ENCODE data around the gene PER1. TPM values are rescaled to one million over a fixed set of nuclear protein-coding genes. Genes with fewer than 3 reads are reported as not detected.

Gene PER1
- total RNA-seq, 2 experiments from 2014 or later, result 15.4 to 48.0 TPM

DNA sequence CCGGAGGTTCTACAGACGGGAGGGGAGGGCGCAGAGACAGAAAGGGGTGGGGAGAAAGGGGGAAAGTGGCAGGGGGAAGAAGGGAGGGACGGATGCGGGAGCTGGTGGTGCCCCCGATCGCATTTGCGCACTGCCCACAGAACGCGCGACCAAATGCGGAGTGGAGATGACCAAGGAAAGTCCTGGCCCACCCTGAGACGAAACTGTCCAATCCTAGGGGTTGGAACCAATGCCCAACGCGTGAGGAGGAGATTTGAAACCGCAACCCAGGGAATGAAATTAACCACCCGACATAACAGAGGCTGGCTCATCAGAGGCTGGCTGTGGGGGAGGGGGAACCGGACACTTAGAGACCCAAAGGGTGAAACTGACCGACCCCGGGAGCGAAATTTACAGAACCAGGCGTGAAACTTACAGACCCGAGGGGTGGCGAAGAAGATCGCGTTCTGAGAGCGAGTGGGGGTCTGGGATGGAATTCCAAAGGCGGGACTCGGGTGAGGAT, 29.7 kb downstream of the PER1 start:
- intact Hi-C loops (cut with micrococcal nuclease; ENCODE audit: unreplicated experiment), result loop anchor here (5.0 kb wide), 2 partner anchors 165 to 285 kb away; partner anchors contain the start of gene RANGRF
- DNase-seq (ENCODE audit: low spot score), result no peak
- CTCF ChIA-PET (ENCODE audit: unreplicated experiment), result interaction anchor here (0.6 kb wide), 1 partner anchor 34 kb away, joined by 3 read pairs; no protein-coding TSS in a partner anchor
- H3K4me3 ChIP-seq (ENCODE audit: low read depth, low read length, poor library complexity, severe bottlenecking), result peak overlapping the region; percentile 79
- no TSS peak for BruUV-seq (replicated peaks)
- H3K9me3 ChIP-seq (ENCODE audit: low read length), result no peaks in the 10 kb centered on the region
- 0 out of 2 replicates have a peak overlapping the region, but pooled peaks have one; percentile 24 for H2AFZ ChIP-seq (ENCODE audit: low read length)
- POLR2A ChIA-PET, result interaction anchor here (1.2 kb wide), 1 partner anchor 51 kb away, joined by 3 read pairs; no protein-coding TSS in a partner anchor
- H3K9me2 ChIP-seq (ENCODE audit: insufficient read depth, low read length), result no peaks in the 10 kb centered on the region
- H3K27ac ChIP-seq (ENCODE audit: low read depth, low read length, poor library complexity, severe bottlenecking), result no peak overlapping the region
- peaks cover 62% of the 10 kb centered on the region for H3K4me1 ChIP-seq (ENCODE audit: insufficient read depth, low read length, poor library complexity, severe bottlenecking)
- H3K79me2 ChIP-seq (ENCODE audit: insufficient read depth, low read depth, low read length), result no peaks in the 10 kb centered on the region
- H3K36me3 ChIP-seq (ENCODE audit: insufficient read depth, low read length), result no peaks in the 10 kb centered on the region
- TF ChIP-seq, protein P1, sequence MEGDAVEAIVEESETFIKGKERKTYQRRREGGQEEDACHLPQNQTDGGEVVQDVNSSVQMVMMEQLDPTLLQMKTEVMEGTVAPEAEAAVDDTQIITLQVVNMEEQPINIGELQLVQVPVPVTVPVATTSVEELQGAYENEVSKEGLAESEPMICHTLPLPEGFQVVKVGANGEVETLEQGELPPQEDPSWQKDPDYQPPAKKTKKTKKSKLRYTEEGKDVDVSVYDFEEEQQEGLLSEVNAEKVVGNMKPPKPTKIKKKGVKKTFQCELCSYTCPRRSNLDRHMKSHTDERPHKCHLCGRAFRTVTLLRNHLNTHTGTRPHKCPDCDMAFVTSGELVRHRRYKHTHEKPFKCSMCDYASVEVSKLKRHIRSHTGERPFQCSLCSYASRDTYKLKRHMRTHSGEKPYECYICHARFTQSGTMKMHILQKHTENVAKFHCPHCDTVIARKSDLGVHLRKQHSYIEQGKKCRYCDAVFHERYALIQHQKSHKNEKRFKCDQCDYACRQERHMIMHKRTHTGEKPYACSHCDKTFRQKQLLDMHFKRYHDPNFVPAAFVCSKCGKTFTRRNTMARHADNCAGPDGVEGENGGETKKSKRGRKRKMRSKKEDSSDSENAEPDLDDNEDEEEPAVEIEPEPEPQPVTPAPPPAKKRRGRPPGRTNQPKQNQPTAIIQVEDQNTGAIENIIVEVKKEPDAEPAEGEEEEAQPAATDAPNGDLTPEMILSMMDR (conservative IDR thresholded peaks at IDR 0.05; ENCODE audit: low read length), result no peak
- no peak for TF ChIP-seq EZH2phosphoT487 (IDR thresholded peaks at IDR 0.05; ENCODE audit: borderline replicate concordance, low read depth, low read length)
- H4K20me1 ChIP-seq (ENCODE audit: insufficient read depth, low read length), result 0 out of 2 replicates have a peak, but pooled peaks cover 3% of the 10 kb centered on the region
- H3K4me2 ChIP-seq (ENCODE audit: low read length), result peak overlapping the region; percentile 98

DNA sequence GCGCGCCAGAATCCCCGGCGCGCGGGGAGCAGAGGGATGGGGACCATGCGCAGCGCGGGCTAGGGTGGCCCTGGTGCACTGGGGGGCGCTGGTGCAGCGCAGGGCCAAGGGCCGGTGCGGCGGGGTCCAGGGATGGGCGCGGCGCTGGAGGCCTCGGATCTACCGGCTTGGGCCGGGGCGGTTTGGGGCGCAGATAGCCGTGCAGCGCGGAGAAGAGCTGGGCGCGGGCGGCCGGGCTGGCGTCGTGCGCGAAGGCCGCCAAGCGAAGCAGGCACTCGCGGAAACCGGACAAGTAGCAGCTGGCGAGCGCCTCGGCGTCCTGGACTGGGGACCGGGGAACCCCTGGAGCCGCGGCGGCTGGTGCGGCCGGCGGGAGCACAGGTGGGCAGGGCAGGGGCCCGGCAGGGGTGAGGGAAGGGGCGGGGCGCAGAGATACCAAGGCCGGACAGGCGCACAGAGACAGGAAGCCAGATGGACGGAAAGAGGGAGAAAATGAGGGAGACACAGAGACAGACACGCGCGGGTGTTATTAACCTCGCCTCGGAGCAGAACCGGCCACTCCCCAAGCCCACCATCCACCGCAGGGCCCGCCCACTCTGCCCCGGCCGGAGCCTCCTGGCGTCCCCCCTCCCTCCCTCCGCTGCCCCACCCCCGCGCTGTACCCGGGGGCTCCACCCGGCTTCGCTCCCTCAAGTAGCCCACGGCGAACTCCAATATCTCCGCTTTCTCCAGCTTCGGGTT, 30.4 kb downstream of the PER1 start:
- peak; percentile 86 for DNase-seq (ENCODE audit: low spot score)
- ChIA-PET CTCF (ENCODE audit: unreplicated experiment) (interaction anchor here (0.6 kb wide), 2 partner anchors 35 to 100 kb away, joined by 3 read pairs; no protein-coding TSS in a partner anchor), POLR2A (interaction anchor here (1.2 kb wide), 1 partner anchor 52 kb away, joined by 3 read pairs; no protein-coding TSS in a partner anchor)
- H3K4me1 ChIP-seq (ENCODE audit: insufficient read depth, low read length, poor library complexity, severe bottlenecking), result peaks cover 57% of the 10 kb centered on the region
- no peaks in the 10 kb centered on the region for H3K36me3 ChIP-seq (ENCODE audit: insufficient read depth, low read length)
- no peaks in the 10 kb centered on the region for H3K9me2 ChIP-seq (ENCODE audit: insufficient read depth, low read length)
- H3K4me3 ChIP-seq (ENCODE audit: low read depth, low read length, poor library complexity, severe bottlenecking), result peak overlapping the region; percentile 79
- H3K4me2 ChIP-seq (ENCODE audit: low read length), result peak overlapping the region; percentile 98
- peak overlapping the region; percentile 24; the same call in 1 of the 2 replicates for H2AFZ ChIP-seq (ENCODE audit: low read length)
- 0 out of 2 replicates have a peak, but pooled peaks cover 3% of the 10 kb centered on the region for H4K20me1 ChIP-seq (ENCODE audit: insufficient read depth, low read length)
- H3K27ac ChIP-seq (ENCODE audit: low read depth, low read length, poor library complexity, severe bottlenecking), result no peak overlapping the region
- no peaks in the 10 kb centered on the region for H3K79me2 ChIP-seq (ENCODE audit: insufficient read depth, low read depth, low read length)
- no TSS peak for BruUV-seq (replicated peaks)
- no peaks in the 10 kb centered on the region for H3K9me3 ChIP-seq (ENCODE audit: low read length)
- intact Hi-C loops (cut with micrococcal nuclease; ENCODE audit: unreplicated experiment), result loop anchor here (1.0 to 5.0 kb wide), 5 partner anchors 34 to 285 kb away; partner anchors contain the start of gene RANGRF
- no peak for TF ChIP-seq EZH2phosphoT487 (IDR thresholded peaks at IDR 0.05; ENCODE audit: borderline replicate concordance, low read depth, low read length)
- TF ChIP-seq, protein P1 (conservative IDR thresholded peaks at IDR 0.05; ENCODE audit: low read length), result peak; percentile 82
